A549 (cell line): ENCODE data around the gene BTBD18. TPM values are rescaled to one million over a fixed set of nuclear protein-coding genes. Genes with fewer than 3 reads are reported as not detected.
A peak's percentile ranks its signal among the peaks of the same experiment; 100 is the strongest.

Experiments used
- ATAC-seq, 2 experiments: fragments of 200-7000 bp in 1 of 2; fragments of >200 bp in 1 of 2; cut with Nextera tagmentation in 1 of 2; cut with Tn5 transposase in 1 of 2; 3 replicates each; pipeline versions ENCODE4 v1.8.0 to v1.9.1; 2018 to 2020; ENCODE audit warnings: mild to moderate bottlenecking in 1 of 2, moderate library complexity in 1 of 2
- CTCF ChIA-PET: fragments of 300-600 bp; sonication (Branson Sonifier 250); formaldehyde crosslinking; extraction: SDS; loops from one replicate; lab custom pipeline; 2021; ENCODE audit warnings: antibody characterized with exemption, inconsistent platforms; lab: Yijun Ruan, JAX
- POLR2A ChIA-PET: fragments of 350-600 bp; formaldehyde crosslinking; extraction: SDS; loops from one replicate; lab custom pipeline; 2021; ENCODE audit warnings: antibody characterized with exemption, inconsistent platforms; lab: Yijun Ruan, JAX
- DNase-seq, 2 experiments: peaks; one replicate each; pipeline versions ENCODE4 v3.0.0 to v3.0.0-alpha.2; 2011 to 2016; ENCODE audit warnings: low read depth in 1 of 2, low spot score in 1 of 2
- FAIRE-seq: peaks from 2 replicates; lab custom pipeline; 2011; peaks lifted over from hg19 to GRCh38; lab: Jason Lieb, UNC
- H3K27ac ChIP-seq, 2 experiments: fragments of >200 bp; sonication (Bioruptor Twin); formaldehyde crosslinking; 3 replicates each; pipeline ENCODE4 v1.5.1; 2016 to 2017
- H3K4me1 ChIP-seq: fragments of >200 bp; sonication (Bioruptor Twin); formaldehyde crosslinking; 3 replicates; pipeline ENCODE4 v1.6.1; 2016
- H3K4me2 ChIP-seq: fragments of >200 bp; sonication (Bioruptor Twin); formaldehyde crosslinking; 3 replicates; pipeline ENCODE4 v1.6.1; 2016
- H3K4me3 ChIP-seq: fragments of >200 bp; sonication (Bioruptor Twin); formaldehyde crosslinking; 3 replicates; pipeline ENCODE4 v1.5.1; 2016
- H3K9me3 ChIP-seq: fragments of >200 bp; sonication (Bioruptor Twin); formaldehyde crosslinking; 3 replicates; pipeline ENCODE4 v1.6.1; 2016
- ATOH8 ChIP-seq: fragments of 250-450 bp; sonication (Bioruptor Pico); IDR thresholded peaks from 2 replicates; pipeline ENCODE4 v1.5.0; 2020; ENCODE audit warnings: low read depth, mild to moderate bottlenecking, moderate library complexity
- BCL3 ChIP-seq: fragments of >200 bp; sonication (Bioruptor Twin); formaldehyde crosslinking; IDR thresholded peaks from 3 replicates; pipeline ENCODE4 v1.6.1; 2016
- CBX2 ChIP-seq: fragments of 200-600 bp; sonication (generic); IDR thresholded peaks from 2 replicates; pipeline ENCODE4 v1.6.1; 2016; ENCODE audit warnings: low read depth, mild to moderate bottlenecking, borderline replicate concordance
- CBX8 ChIP-seq: fragments of 200-600 bp; sonication (generic); IDR thresholded peaks from 2 replicates; pipeline ENCODE4 v1.6.1; 2016
- CEBPB ChIP-seq, 2 experiments: fragments of >200 bp in 1 of 2; sonication (Bioruptor Twin) in 1 of 2; formaldehyde crosslinking in 1 of 2; IDR thresholded peaks; 2 replicates each; pipeline ENCODE4 v1.6.1; 2012 to 2016
- ELK1 ChIP-seq: fragments of 150-350 bp; IDR thresholded peaks from 2 replicates; pipeline ENCODE4 v1.6.1; 2014; ENCODE audit warnings: low read depth, mild to moderate bottlenecking, low read length
- EP300 ChIP-seq, 2 experiments: fragments of >200 bp; sonication (Bioruptor Twin); formaldehyde crosslinking; IDR thresholded peaks; 2 replicates in 1 of 2; 3 replicates in 1 of 2; pipeline ENCODE4 v1.6.1; 2016 to 2017
- ESRRA ChIP-seq: fragments of 150-350 bp; IDR thresholded peaks from 2 replicates; pipeline ENCODE4 v1.6.1; 2014; ENCODE audit warnings: mild to moderate bottlenecking, low read length, borderline replicate concordance
- FOSB ChIP-seq: fragments of 250-450 bp; sonication (Bioruptor Pico); IDR thresholded peaks from 2 replicates; pipeline ENCODE4 v1.5.0; 2020; ENCODE audit warnings: mild to moderate bottlenecking, moderate library complexity
- FOSL2 ChIP-seq, 2 experiments: fragments of 450-650 bp in 1 of 2; fragments of >200 bp in 1 of 2; sonication (Bioruptor Twin) in 1 of 2; formaldehyde crosslinking; IDR thresholded peaks; 2 replicates each; pipeline versions ENCODE4 v1.5.0 to v1.6.1; 2016 to 2020; ENCODE audit warnings: mild to moderate bottlenecking in 1 of 2, moderate library complexity in 1 of 2
- FOXS1 ChIP-seq: fragments of 250-450 bp; sonication (Bioruptor Pico); IDR thresholded peaks from 2 replicates; pipeline ENCODE4 v1.5.0; 2020; ENCODE audit warnings: mild to moderate bottlenecking, moderate library complexity
- HDAC2 ChIP-seq: fragments of 200-600 bp; sonication (generic); IDR thresholded peaks from 2 replicates; pipeline ENCODE4 v1.6.1; 2016
- HEYL ChIP-seq: fragments of 250-450 bp; sonication (Bioruptor Pico); IDR thresholded peaks from 2 replicates; pipeline ENCODE4 v1.8.0; 2021; ENCODE audit warnings: mild to moderate bottlenecking, moderate library complexity
- HMGXB4 ChIP-seq: fragments of 250-450 bp; sonication (Bioruptor Pico); IDR thresholded peaks from 2 replicates; pipeline ENCODE4 v1.5.0; 2021; ENCODE audit warnings: mild to moderate bottlenecking, moderate library complexity, borderline replicate concordance
- HOXB13 ChIP-seq: fragments of 250-450 bp; sonication (Bioruptor Pico); IDR thresholded peaks from 2 replicates; pipeline ENCODE4 v1.5.0; 2020; ENCODE audit warnings: low read depth, mild to moderate bottlenecking, moderate library complexity
- HOXB5 ChIP-seq: fragments of 250-450 bp; sonication (Bioruptor Pico); IDR thresholded peaks from 2 replicates; pipeline ENCODE4 v1.5.0; 2020; ENCODE audit warnings: mild to moderate bottlenecking, moderate library complexity
- KDM1A ChIP-seq: fragments of 200-600 bp; sonication (generic); IDR thresholded peaks from 2 replicates; pipeline ENCODE4 v1.6.1; 2016; ENCODE audit warnings: low read depth, mild to moderate bottlenecking
- MAFK ChIP-seq: fragments of 450-650 bp; IDR thresholded peaks from 2 replicates; pipeline ENCODE4 v1.6.1; 2014; ENCODE audit not compliant: partially characterized antibody
- MAZ ChIP-seq: fragments of 150-350 bp; IDR thresholded peaks from 2 replicates; pipeline ENCODE4 v1.6.1; 2014; ENCODE audit warnings: antibody characterized with exemption, low read depth, low read length, borderline replicate concordance
- MYC ChIP-seq: IDR thresholded peaks from 2 replicates; pipeline ENCODE4 v1.6.1; 2012; ENCODE audit warnings: mild to moderate bottlenecking, inconsistent platforms, low read length, improper control_type of control experiment, borderline replicate concordance
- NFE2L2 ChIP-seq: fragments of 150-350 bp; conservative IDR thresholded peaks from 2 replicates; pipeline ENCODE4 v1.6.1; 2014; ENCODE audit warnings: low read length
- POLR2A ChIP-seq: IDR thresholded peaks from 2 replicates; pipeline ENCODE4 v1.6.1; 2012; ENCODE audit warnings: mild to moderate bottlenecking, low read length
- POLR2AphosphoS2 ChIP-seq: conservative IDR thresholded peaks from 2 replicates; pipeline ENCODE4 v1.6.1; 2012; ENCODE audit warnings: low read length, improper control_type of control experiment, inconsistent platforms
- RAD21 ChIP-seq, 2 experiments: fragments of >200 bp in 1 of 2; sonication (Bioruptor Twin) in 1 of 2; formaldehyde crosslinking in 1 of 2; IDR thresholded peaks in 1 of 2; conservative IDR thresholded peaks in 1 of 2; 2 replicates in 1 of 2; 3 replicates in 1 of 2; pipeline ENCODE4 v1.6.1; 2012 to 2018; ENCODE audit warnings: inconsistent platforms in 1 of 2
- RARB ChIP-seq: fragments of 250-450 bp; sonication (Bioruptor Pico); IDR thresholded peaks from 2 replicates; pipeline ENCODE4 v1.8.0; 2021; ENCODE audit warnings: mild to moderate bottlenecking, moderate library complexity
- RCOR1 ChIP-seq: fragments of 150-350 bp; IDR thresholded peaks from 2 replicates; pipeline ENCODE4 v1.6.1; 2014; ENCODE audit warnings: antibody characterized with exemption, low read length, low read depth
- RFX5 ChIP-seq: fragments of 450-650 bp; IDR thresholded peaks from 2 replicates; pipeline ENCODE4 v1.7.1; 2014; ENCODE audit warnings: antibody characterized with exemption, mild to moderate bottlenecking, moderate library complexity
- SMC3 ChIP-seq: fragments of >200 bp; sonication (Bioruptor Twin); formaldehyde crosslinking; IDR thresholded peaks from 3 replicates; pipeline ENCODE4 v1.6.1; 2018; ENCODE audit warnings: inconsistent platforms
- SREBF2 ChIP-seq: fragments of 450-650 bp; IDR thresholded peaks from 2 replicates; pipeline ENCODE4 v1.6.1; 2014; ENCODE audit warnings: mild to moderate bottlenecking, moderate library complexity
- TFCP2L1 ChIP-seq: fragments of 250-450 bp; sonication (Bioruptor Pico); IDR thresholded peaks from 2 replicates; pipeline ENCODE4 v1.5.0; 2021; ENCODE audit warnings: mild to moderate bottlenecking
- TP53 ChIP-seq: fragments of 250-450 bp; sonication (Bioruptor Pico); IDR thresholded peaks from 2 replicates; pipeline ENCODE4 v1.5.0; 2021; ENCODE audit warnings: mild to moderate bottlenecking, moderate library complexity
- ZFP36 ChIP-seq: fragments of 450-650 bp; IDR thresholded peaks from 2 replicates; pipeline ENCODE4 v1.6.1; 2014; ENCODE audit warnings: borderline replicate concordance; ENCODE audit not compliant: partially characterized antibody
- ZNF302 ChIP-seq: fragments of 250-450 bp; sonication (Bioruptor Pico); IDR thresholded peaks from 2 replicates; pipeline ENCODE4 v1.9.0; 2021; ENCODE audit warnings: inconsistent platforms, mild to moderate bottlenecking, moderate library complexity
- WGBS: methylation state at CpG from one replicate; pipeline ENCODE4 v1.1.6; 2017; ENCODE audit errors: missing lambda C conversion rate; 5-methylcytosine and 5-hydroxymethylcytosine counted together
- polyA plus RNA-seq, 4 experiments: library from polyadenylated mRNA; depleted of rRNA in 3 of 4; stranded (reverse); fragments of >200 nt; fragmentation: RNase III in 1 of 4; extraction: RNeasy Plus Mini Kit Qiagen cat#74134 plus additional on column Dnase treatment in 1 of 4; gene quantifications; 2 replicates in 3 of 4; 3 replicates in 1 of 4; pipeline ENCODE4 v1.2.3, GENCODE V29; 2011 to 2017
- TF ChIP-seq, protein P1 (sequence below): IDR thresholded peaks from 2 replicates; pipeline ENCODE4 v1.6.1; 2012
- TF ChIP-seq, protein P2 (sequence below): fragments of >200 bp; sonication (Bioruptor Twin); formaldehyde crosslinking; IDR thresholded peaks from 3 replicates; pipeline ENCODE4 v1.5.1; 2016

Gene BTBD18
- polyA plus RNA-seq, 2 of the 4 experiments (the other 2 are of a cell fraction): not detected

- WGBS: 21% methylated on average over 4 of the region's 4 CpGs
- POLR2A ChIA-PET: interaction anchor here (0.9 to 2.6 kb wide), 8 partner anchors 22 to 59 kb away, joined by 3 to 26 read pairs (median 6); partner anchors contain the start of genes BTBD18, CTNND1 and SELENOH
- Histone ChIP-seq H3K4me2 (peak overlapping the region; percentile 57), H3K4me3 (no peak overlapping the region), H3K27ac (peak overlapping the region; percentile 49 to 61; a peak in 5 of 6 replicates), H3K9me3 (no peaks in the 10 kb centered on the region), H3K4me1 (peaks cover 33% of the 10 kb centered on the region)
- CTCF ChIA-PET: interaction anchor here (0.6 to 12.9 kb wide), 46 partner anchors 10 to 776 kb away, joined by 3 to 231 read pairs (median 5); partner anchors contain the start of genes BTBD18, CTNND1, SELENOH and ZDHHC5
- ATAC-seq (peak; percentile 96 to 97), FAIRE-seq (peak; percentile 81), DNase-seq (peak; percentile 88 to 95)
- TF ChIP-seq ATOH8 (CRISPR knock-in tag) (no peak), MAFK (no peak), POLR2AphosphoS2 (no peak), ZFP36 (peak; percentile 1), SREBF2 (no peak), HMGXB4 (no peak), RARB (CRISPR knock-in tag) (no peak), POLR2A (no peak), SMC3 (peak; percentile 86), NFE2L2 (no peak), ESRRA (no peak), FOXS1 (CRISPR knock-in tag) (0 out of 2 replicates have a peak, but pooled peaks have one; percentile 31), CBX8 (no peak), FOSL2 (IDR thresholded peaks at IDR 0.05) (no peak), FOSL2 (CRISPR knock-in tag; IDR thresholded peaks at IDR 0.05) (peak; percentile 18; the same call in 1 of the 2 replicates), TP53 (CRISPR knock-in tag) (no peak), TFCP2L1 (CRISPR knock-in tag) (no peak), HDAC2 (no peak), HOXB13 (CRISPR knock-in tag) (no peak), RFX5 (no peak), EP300 (IDR thresholded peaks at IDR 0.05) (no peak), MAZ (no peak), CBX2 (no peak), KDM1A (no peak), FOSB (CRISPR knock-in tag) (no peak), HEYL (CRISPR knock-in tag) (no peak), RAD21 (conservative IDR thresholded peaks at IDR 0.05 in 1 of 2, IDR thresholded peaks at IDR 0.05 in 1 of 2) (peak; percentile 92 to 94), ELK1 (no peak), RCOR1 (no peak), BCL3 (no peak), MYC (no peak), CEBPB (IDR thresholded peaks at IDR 0.05) (peak in 1 of 2 experiments; percentile 19; a peak in 1 of 4 replicates), ZNF302 (no peak), HOXB5 (CRISPR knock-in tag) (no peak)
- TF ChIP-seq, protein P1, sequence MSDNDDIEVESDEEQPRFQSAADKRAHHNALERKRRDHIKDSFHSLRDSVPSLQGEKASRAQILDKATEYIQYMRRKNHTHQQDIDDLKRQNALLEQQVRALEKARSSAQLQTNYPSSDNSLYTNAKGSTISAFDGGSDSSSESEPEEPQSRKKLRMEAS: 0 out of 2 replicates have a peak, but pooled peaks have one; percentile 22
- TF ChIP-seq, protein P2, sequence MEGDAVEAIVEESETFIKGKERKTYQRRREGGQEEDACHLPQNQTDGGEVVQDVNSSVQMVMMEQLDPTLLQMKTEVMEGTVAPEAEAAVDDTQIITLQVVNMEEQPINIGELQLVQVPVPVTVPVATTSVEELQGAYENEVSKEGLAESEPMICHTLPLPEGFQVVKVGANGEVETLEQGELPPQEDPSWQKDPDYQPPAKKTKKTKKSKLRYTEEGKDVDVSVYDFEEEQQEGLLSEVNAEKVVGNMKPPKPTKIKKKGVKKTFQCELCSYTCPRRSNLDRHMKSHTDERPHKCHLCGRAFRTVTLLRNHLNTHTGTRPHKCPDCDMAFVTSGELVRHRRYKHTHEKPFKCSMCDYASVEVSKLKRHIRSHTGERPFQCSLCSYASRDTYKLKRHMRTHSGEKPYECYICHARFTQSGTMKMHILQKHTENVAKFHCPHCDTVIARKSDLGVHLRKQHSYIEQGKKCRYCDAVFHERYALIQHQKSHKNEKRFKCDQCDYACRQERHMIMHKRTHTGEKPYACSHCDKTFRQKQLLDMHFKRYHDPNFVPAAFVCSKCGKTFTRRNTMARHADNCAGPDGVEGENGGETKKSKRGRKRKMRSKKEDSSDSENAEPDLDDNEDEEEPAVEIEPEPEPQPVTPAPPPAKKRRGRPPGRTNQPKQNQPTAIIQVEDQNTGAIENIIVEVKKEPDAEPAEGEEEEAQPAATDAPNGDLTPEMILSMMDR: peak; percentile 93
These were observed 49.0 kb upstream of the BTBD18 start for GRCh38 chr11:57800444-57801182.
